Femur (tissue), 1 donor: Measurements from ENCODE around the gene RASL11A.
"Not testable (repeated sequence)": the region's sequence is repeated elsewhere in the genome, so short reads cannot be mapped to it uniquely, and the experiment has no call there.

Experiments used
- DNase-seq: peaks from one replicate; pipeline ENCODE4 v3.0.0-alpha.2; 2017

The RASL11A gene

GRCh38 chr13:27269114-27269665 lies 1.4 kb upstream of the RASL11A start:
- no peak for DNase-seq

- no peak for DNase-seq
Measured at GRCh38 chr13:27271570-27272096, 1.0 kb downstream of the RASL11A start.

GRCh38 chr13:27273658-27274425 lies 3.2 kb downstream of the RASL11A start:
- DNase-seq: no peak

DNA sequence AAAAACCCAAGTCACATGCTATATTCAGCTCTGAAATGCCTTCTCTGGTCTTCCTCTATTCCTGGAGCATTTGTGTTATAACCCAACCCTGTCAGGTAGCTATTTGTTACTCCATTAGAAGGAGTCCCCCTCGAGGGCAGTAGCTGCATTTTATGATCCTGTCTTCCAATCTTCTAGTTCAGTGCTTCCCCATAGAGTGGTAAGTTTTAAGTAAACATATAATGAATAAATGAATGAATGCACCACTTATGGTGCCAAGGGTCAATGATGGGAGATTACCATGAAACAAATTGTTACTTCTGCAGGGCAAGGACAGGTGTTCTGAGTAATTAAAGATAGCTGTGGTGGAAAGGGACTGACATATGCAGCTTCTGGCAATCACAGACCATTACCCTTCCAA lies 4.0 kb downstream of the RASL11A start:
- no peak for DNase-seq

DNA sequence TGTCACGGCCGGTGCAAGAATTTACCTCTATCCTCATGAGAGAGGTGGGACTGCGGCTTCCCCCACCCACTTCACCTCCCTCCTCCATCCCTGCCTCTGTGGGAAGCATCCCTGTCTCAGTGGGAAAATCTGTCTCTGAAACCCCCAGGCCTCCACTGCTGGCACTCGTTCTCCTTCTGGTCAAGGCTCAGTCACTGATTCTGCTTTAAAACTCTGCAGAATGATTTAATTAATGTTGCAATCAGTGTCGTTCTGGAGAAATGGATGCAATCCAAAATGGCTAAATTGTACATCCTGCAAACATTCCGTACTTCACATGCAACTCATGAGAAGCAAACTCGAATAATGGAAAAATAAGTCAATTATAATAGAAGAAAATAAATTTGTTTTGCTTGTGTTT lies 5.6 kb downstream of the RASL11A start:
- DNase-seq: no peak

DNA sequence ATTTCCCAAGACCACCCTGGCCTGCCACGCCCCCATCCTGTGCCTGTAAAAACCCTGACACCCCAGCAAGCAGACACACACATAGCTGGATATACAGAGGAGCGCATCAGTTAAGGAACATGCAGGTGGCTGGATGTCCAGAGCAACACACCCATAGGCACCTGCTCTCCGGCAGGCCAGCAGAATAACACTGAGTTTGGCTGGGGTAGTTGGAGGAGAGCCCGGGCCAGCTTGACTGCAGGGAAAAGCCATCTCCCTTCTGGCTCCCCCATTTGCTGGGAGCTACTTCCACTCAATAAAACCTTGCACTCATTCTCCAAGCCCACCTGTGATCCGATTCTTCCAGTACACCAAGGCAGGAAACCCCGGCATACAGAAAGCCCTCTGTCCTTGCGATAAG lies 8.9 kb downstream of the RASL11A start:
- no peak for DNase-seq

- no peak for DNase-seq
Measured at GRCh38 chr13:27280009-27280656, 9.5 kb downstream of the RASL11A start.

- no peak for DNase-seq
Measured at GRCh38 chr13:27280841-27281240, 10.2 kb downstream of the RASL11A start.

DNA sequence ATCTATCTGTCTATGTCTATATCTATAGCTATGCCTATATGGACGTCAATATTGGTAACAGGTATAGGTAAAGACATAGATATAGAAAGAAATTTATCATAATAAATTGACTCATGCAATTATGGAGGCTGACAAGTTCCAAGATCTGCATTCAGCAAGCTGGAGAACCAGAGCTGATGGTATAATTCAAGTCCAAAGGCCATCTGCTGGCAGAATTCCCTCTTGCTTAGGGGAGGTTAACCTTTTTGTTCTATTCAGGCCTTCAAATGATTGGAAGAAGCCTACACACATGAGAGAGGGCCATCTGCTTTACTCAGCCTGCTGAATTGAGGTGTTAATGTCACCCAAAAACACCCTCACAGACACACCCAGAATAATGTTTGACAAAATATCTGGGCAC lies 10.8 kb downstream of the RASL11A start:
- no peak for DNase-seq

GRCh38 chr13:27283906-27284493 lies 13.4 kb downstream of the RASL11A start:
- no peak for DNase-seq

- no peak for DNase-seq
Measured at GRCh38 chr13:27288392-27288791, 17.8 kb downstream of the RASL11A start.

GRCh38 chr13:27289011-27289665 lies 18.5 kb downstream of the RASL11A start:
- DNase-seq: no peak

- no peak for DNase-seq
Measured at GRCh38 chr13:27290715-27291114, 20.1 kb downstream of the RASL11A start.

GRCh38 chr13:27291967-27292366 lies 21.3 kb downstream of the RASL11A start:
- not testable (repeated sequence) for DNase-seq

DNA sequence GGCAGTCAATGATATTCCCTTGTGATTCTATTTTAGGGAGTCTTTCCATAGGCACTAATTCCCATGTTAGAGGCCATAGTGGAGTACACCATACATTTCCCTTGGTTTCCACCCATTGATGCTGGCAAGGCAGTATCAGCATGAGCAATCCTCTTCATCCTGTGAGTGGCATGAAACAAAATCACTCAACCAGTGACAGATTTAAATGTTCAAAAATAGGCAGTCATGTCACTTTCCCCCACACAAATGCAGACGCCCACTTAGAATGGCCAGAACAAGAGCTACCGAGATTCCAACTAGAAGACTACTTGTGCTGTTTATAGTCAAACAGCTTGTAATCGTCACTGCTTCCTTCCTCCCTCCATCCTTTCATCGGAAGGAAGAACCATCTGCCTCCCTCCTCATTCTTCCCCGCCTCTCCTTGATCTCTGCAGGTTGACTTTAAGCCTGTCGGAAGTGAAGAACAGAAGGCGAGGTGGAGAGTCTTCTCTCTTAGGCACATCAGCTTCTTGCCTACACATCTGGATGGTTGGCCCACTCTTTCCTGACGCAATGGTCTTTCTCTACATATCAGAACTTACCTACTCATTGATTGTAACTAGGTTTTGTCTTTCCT lies 22.6 kb downstream of the RASL11A start:
- no peak for DNase-seq

- no peak for DNase-seq
Measured at GRCh38 chr13:27293873-27294515, 23.4 kb downstream of the RASL11A start.

DNA sequence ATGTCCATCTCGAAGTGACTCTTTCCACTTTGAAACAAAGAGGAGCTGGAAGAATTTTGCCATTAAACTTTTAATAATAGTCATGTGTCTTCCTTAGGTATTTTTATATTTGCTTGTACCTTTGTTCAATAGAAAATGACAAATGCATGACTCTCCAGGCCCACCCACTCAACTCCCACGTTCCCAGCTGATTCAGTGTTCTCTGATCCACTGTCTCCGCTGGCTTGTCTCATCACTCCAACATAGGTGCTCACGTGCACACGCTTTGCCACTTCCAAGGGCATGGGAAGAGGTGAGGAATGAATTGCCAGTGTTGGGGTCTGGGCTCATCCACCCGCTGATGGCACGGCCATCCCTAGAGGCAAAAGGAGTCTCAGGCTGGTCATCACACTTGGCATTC lies 24.5 kb downstream of the RASL11A start:
- no peak for DNase-seq

DNA sequence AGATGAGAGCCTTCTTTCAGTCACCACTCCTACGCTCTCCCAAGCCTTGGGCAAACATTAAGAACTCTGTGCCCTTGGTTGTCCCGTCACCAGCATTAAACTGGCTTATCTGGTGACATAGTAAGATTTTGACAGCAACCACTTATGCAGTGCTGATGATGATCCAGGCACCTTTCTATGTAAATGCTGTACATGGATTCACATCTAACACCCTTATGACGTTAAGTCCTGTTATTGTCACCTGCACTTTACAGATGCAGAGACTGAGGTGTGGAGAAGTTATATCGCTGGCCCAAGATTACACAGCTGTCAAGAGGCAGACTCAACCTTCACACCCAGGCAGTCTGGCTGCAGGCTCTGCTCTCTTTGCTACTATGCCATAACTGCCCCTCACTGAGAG lies 25.0 kb downstream of the RASL11A start:
- DNase-seq: no peak

GRCh38 chr13:27296496-27296895 lies 25.9 kb downstream of the RASL11A start:
- DNase-seq: no peak

GRCh38 chr13:27298849-27299248 lies 28.2 kb downstream of the RASL11A start:
- DNase-seq: no peak

DNA sequence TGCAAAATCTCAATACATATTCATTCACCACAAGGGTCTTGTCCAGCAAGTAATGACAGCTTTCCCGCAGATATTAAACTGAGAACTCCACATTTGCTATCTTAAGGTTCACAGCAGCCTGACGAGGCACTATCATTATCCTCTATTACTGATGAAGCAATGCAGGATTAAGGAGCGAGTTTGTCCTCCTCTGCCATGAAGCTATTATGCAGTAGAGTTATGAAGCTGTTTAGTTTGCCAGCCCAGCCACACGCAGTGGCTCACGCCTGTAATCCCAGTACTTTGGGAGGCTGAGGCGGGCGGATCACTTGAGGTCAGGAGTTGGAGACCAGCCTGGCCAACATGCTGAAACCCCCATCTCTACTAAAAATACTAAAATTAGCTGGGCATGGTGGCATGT lies 29.8 kb downstream of the RASL11A start:
- not testable (repeated sequence) for DNase-seq

GRCh38 chr13:27300941-27301586 lies 30.4 kb downstream of the RASL11A start:
- DNase-seq: no peak
